ENCODE data around the gene DOHH.
"Not testable (repeated sequence)": the region's sequence is repeated elsewhere in the genome, so short reads cannot be mapped to it uniquely, and the experiment has no call there.

DOHH gene

DNA sequence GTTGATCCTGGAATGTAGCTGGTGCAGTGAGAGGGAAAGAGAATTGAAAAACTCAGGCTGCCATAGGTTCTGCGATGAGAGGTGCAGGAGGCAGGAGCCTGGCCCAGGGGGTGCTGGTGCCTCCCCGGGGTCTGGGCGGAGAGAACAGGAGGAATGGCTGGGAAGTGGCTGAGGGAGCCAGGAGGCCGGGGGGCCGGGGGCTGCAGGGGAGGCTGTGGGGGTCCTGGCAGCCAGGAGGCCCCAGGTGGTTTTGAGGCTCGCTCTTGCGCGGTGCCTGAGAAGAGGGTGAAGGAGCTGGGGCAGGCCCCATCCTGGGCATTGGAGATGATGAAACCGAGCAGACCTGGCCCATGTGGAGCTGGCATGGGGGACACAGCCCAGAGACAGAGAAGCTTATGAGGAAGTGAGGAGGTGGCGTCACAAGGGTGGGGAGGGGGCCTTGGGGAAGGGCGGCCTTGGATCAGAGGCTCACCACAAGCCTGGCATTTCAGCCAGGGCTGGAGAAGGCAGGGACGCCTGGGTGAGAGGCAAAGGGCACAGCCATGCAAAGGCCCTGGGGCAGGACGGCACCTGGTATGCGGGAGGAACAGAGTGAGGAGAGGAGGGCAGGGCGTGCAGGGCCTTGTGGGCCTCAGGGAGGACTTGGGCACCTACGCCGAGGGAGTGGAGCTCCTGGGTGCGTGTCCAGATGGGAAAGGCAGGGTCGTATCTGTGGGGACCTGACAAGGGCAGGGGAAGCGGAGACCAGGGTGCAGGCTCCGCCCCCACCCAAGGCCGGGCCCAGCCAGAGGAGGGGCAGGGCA, 37.2 kb upstream of the DOHH start:
- Mint-ChIP-seq H3K4me3 (peak overlapping the region in 1 of 2 donors; percentile 21), H3K4me1 (peaks cover 7% of the 10 kb centered on the region), H3K9me3 (no peaks in the 10 kb centered on the region), H3K27ac (peak overlapping the region in 1 of 2 donors; percentile 77), H3K27me3 (no peaks in the 10 kb centered on the region)
- ATAC-seq: peak; percentile 20
- DNase-seq: no peak

DNA sequence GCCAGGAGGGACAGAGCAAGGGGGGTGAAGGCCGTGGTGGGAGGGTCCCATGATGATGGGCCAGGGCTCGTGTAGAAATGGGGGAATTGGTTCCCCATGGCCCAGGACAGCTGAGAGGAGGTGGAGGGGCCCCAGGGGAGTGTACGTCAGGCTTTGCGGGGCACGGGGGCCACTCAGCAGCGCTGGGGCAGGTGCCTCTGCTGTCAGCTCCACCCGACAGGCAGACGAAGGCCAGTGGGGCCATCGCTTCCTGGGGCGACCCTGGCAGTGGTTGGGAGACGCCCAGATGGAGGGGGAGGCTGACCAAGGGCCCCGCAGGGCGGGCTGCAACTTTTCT, 36.6 kb upstream of the DOHH start:
- no peak for DNase-seq
- no peaks in the 10 kb centered on the region for H3K9me3 Mint-ChIP-seq
- H3K4me1 Mint-ChIP-seq: peaks cover 7% of the 10 kb centered on the region
- no peaks in the 10 kb centered on the region for H3K27me3 Mint-ChIP-seq
- peak overlapping the region in 1 of 2 donors; percentile 21 for H3K4me3 Mint-ChIP-seq
- ATAC-seq: no peak
- no peak overlapping the region for H3K27ac Mint-ChIP-seq

DNA sequence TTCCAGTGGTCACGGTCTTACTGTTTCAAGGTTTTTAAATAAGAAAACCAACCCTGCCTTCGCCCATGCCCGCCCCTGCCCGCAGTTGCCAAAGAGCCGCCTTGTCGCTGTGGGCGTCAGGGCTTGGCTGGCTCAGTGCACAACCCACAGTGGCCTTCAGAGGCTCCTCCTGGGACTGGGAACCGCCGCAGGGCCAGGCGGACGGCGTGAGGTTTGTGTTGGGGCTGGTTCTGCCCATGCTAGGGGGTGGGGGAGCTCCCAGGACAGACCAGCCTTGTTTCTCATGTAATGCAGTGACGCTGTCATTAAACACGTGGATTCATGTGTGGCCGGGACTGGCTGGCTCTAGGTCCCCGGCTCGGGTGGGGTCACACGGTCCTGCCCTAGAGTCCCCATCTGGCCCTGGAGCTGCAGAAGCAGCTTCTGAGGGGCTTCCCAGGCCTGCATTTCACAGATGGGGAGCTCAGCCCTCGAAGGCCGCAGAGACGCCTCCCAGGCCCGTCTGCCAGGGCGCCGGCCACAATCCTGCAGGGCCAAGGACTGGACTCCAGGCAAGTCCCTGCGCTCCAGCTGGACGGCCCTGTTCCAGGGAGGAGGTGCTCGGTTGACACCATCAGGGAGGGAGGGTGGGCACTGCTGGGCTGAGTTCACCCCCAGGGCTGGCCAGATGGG, 36.1 kb upstream of the DOHH start:
- H3K27ac Mint-ChIP-seq: peak overlapping the region in 1 of 2 donors; percentile 48
- ATAC-seq (no peak), DNase-seq (no peak)
- H3K4me1 Mint-ChIP-seq: peaks cover 7% of the 10 kb centered on the region
- no peak overlapping the region for H3K4me3 Mint-ChIP-seq
- H3K27me3 Mint-ChIP-seq: no peaks in the 10 kb centered on the region
- H3K9me3 Mint-ChIP-seq: no peaks in the 10 kb centered on the region

DNA sequence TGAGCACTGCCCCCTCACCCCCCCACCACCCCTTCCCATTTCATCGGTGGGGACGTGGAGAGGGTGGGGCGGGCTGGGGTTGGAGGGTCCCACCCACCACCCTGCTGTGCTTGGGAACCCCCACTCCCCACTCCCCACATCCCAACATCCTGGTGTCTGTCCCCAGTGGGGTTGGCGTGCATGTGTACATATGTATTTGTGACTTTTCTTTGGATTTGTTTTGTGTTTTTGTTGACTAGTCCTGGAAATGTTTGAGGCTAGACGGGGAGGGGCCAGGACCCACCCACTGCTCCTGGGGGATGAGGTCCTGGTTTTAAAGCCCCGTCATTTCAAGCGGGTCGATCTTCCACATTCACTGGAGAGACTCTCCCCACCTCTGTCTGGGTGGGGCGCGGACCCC, 35.5 kb upstream of the DOHH start:
- ATAC-seq: no peak
- H3K9me3 Mint-ChIP-seq: no peaks in the 10 kb centered on the region
- no peaks in the 10 kb centered on the region for H3K27me3 Mint-ChIP-seq
- no peak overlapping the region for H3K4me3 Mint-ChIP-seq
- H3K27ac Mint-ChIP-seq: peak overlapping the region in 1 of 2 donors; percentile 50
- no peak for DNase-seq
- H3K4me1 Mint-ChIP-seq: peaks cover 7% of the 10 kb centered on the region

DNA sequence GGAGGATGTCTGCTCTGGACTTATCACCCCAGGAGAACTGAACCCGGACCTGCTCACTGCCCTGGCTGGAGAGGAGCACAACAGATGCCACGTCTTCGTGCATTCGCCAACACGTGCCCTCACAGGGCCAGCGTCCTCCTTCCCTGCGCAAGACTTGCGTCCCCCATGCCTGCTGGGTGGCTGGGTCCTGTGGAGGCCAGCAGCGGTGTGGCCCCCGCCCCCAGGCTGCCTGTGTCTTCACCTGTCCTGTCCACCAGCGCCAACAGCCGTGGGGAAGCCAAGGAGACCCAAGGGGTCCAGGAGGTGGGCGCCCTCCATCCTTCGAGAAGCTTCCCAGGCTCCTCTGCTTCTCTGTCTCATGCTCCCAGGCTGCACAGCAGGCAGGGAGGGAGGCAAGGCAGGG, 35.1 kb upstream of the DOHH start:
- H3K4me3 Mint-ChIP-seq: no peak overlapping the region
- no peak for DNase-seq
- H3K27ac Mint-ChIP-seq: no peak overlapping the region
- no peaks in the 10 kb centered on the region for H3K27me3 Mint-ChIP-seq
- H3K9me3 Mint-ChIP-seq: no peaks in the 10 kb centered on the region
- peaks cover 7% of the 10 kb centered on the region for H3K4me1 Mint-ChIP-seq
- no peak for ATAC-seq

DNA sequence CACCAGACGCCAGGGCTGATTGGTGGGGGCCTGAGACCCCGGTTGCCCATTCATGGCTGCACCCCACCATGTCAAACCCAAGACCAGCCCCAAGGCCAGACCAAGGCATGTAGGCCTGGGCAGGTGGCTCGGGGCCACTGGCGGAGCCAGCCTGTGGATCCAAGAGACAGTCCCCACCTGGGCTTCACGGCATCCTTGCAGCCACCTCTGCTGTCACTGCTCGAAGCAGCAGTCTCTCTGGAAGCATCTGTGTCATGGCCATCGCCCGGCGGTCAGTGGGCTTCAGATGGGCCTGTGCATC, 34.7 kb upstream of the DOHH start:
- no peaks in the 10 kb centered on the region for H3K27me3 Mint-ChIP-seq
- DNase-seq: no peak
- no peak for ATAC-seq
- no peak overlapping the region for H3K4me3 Mint-ChIP-seq
- H3K4me1 Mint-ChIP-seq: peaks cover 7% of the 10 kb centered on the region
- no peak overlapping the region for H3K27ac Mint-ChIP-seq
- H3K9me3 Mint-ChIP-seq: no peaks in the 10 kb centered on the region

DNA sequence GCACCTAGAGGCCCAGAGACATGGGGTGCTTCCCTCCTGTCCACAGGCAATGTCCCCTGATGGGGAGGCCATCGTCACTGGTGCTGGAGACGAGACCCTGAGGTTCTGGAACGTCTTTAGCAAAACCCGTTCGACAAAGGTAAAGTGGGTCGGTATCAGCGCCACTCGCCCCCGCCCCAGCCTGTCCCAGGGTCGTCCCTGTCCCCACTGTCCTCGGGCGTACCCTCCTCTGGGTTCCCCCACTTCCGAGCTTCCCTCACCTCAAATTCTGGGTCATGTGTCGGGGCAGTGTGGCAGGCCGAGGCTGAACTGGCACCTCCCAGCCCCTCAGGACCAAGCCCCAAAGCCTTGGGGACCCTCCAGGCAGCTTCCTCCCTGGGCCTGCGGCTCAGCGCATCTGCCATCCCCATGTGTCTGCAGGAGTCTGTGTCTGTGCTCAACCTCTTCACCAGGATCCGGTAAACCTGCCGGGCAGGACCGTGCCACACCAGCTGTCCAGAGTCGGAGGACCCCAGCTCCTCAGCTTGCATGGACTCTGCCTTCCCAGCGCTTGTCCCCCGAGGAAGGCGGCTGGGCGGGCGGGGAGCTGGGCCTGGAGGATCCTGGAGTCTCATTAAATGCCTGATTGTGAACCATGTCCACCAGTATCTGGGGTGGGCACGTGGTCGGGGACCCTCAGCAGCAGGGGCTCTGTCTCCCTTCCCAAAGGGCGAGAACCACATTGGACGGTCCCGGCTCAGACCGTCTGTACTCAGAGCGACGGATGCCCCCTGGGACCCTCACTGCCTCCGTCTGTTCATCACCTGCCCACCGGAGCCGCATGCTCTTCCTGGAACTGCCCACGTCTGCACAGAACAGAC, 34.1 kb upstream of the DOHH start:
- Mint-ChIP-seq H3K27ac (no peak overlapping the region), H3K27me3 (no peaks in the 10 kb centered on the region), H3K4me3 (no peak overlapping the region), H3K9me3 (no peaks in the 10 kb centered on the region), H3K4me1 (peaks cover 7% of the 10 kb centered on the region)
- DNase-seq (no peak), ATAC-seq (no peak)

DNA sequence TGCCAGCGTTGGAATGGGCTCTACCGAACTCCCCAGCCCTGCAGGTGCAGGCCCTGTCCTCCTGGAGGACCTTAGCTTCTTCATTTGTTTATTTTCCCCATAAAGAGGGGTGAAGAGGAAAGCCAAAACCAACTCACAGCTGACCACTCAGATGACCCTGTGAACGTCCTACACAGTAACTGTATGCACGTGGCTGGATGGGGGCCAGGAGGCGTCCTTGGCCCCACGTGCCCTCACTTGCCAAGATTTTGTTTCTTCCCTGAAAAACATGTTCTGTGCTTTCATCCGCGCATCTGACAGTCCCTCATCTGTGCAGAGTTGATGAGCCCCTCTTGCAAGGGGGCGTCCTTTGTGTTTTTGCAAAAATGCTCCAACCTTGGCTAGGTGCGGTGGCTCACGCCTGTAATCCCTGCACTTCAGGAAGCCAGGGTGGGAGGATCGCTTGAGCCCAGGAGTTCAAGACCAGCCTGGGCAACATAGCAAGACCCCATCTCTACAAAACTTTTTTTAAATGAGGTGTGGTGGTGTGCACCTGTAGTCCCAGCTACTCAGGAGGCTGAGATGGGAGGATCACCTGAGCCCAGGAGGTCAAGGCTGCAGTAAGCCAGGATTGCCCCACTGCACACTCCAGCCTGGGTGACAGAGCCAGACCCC, 33.2 kb upstream of the DOHH start:
- no peaks in the 10 kb centered on the region for H3K9me3 Mint-ChIP-seq
- ATAC-seq (no peak), DNase-seq (no peak)
- no peak overlapping the region for H3K4me3 Mint-ChIP-seq
- no peak overlapping the region for H3K27ac Mint-ChIP-seq
- H3K4me1 Mint-ChIP-seq: peaks cover 7% of the 10 kb centered on the region
- no peaks in the 10 kb centered on the region for H3K27me3 Mint-ChIP-seq

DNA sequence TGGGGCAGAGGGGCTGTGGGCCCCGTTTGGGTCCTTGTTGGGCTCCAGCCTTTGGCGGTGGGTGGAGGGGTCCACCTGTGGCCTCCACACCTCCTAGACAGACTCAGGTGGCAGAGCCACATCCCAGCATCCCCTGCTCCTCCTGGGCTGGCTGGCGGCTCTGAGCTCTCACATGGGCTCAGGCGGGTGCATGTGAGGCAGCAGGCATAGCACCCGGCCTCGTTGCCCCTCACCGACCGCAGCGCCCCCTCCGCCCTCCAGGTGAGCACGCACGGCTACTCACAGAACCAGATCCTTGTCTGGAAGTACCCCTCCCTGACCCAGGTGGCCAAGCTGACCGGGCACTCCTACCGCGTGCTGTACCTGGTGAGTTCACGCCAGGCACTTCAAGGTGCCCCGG, 32.6 kb upstream of the DOHH start:
- peaks cover 7% of the 10 kb centered on the region for H3K4me1 Mint-ChIP-seq

DNA sequence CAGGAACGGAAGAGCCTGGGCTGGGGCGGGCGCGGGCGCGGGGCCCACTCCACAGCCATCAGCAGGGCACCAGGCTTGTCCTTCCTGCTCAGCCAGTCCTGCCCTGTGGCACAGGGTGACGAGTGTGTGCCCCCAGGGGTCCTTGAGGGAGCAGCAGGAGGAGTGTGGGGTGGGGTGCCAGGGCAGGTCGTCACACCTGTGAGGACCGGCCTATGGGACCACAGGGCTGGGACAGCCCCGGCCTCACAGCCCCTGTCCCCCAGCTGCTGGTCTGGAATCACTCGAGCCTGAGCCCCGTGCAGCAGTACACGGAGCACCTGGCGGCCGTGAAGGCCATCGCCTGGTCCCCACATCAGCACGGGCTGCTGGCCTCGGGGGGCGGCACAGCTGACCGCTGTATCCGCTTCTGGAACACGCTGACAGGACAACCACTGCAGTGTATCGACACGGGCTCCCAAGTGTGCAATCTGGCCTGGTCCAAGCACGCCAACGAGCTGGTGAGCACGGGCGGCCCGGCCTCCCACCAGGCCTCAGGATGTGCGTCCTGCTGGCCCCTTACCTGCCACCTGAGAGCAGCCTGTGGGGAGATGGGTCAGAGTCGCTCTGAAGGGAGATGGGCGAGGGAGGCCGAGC, 31.8 kb upstream of the DOHH start:
- Mint-ChIP-seq H3K27me3 (no peaks in the 10 kb centered on the region), H3K4me1 (peaks cover 2% of the 10 kb centered on the region), H3K4me3 (no peak overlapping the region), H3K27ac (no peak overlapping the region), H3K9me3 (no peaks in the 10 kb centered on the region)
- DNase-seq: no peak
- ATAC-seq: no peak

More for the DNA sequence above, 32.6 kb upstream of the DOHH start:
- ATAC-seq (no peak), DNase-seq (no peak)
- H3K9me3 Mint-ChIP-seq: no peaks in the 10 kb centered on the region
- H3K27ac Mint-ChIP-seq: no peak overlapping the region
- no peaks in the 10 kb centered on the region for H3K27me3 Mint-ChIP-seq
- no peak overlapping the region for H3K4me3 Mint-ChIP-seq

DNA sequence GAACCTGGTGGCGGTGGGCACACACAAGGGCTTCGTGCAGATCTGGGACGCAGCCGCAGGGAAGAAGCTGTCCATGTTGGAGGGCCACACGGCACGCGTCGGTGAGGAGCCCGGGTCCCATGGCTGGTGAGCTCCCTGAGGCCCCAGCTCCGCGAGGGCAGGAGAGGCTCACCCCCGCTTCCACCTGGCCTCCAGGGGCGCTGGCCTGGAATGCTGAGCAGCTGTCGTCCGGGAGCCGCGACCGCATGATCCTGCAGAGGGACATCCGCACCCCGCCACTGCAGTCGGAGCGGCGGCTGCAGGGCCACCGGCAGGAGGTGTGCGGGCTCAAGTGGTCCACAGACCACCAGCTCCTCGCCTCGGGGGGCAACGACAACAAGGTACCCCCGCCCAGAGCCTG, 31.2 kb upstream of the DOHH start:
- H3K4me3 Mint-ChIP-seq: no peak overlapping the region
- no peaks in the 10 kb centered on the region for H3K9me3 Mint-ChIP-seq
- H3K27me3 Mint-ChIP-seq: no peaks in the 10 kb centered on the region
- H3K27ac Mint-ChIP-seq: no peak overlapping the region
- DNase-seq: no peak
- no peak for ATAC-seq
- no peaks in the 10 kb centered on the region for H3K4me1 Mint-ChIP-seq

DNA sequence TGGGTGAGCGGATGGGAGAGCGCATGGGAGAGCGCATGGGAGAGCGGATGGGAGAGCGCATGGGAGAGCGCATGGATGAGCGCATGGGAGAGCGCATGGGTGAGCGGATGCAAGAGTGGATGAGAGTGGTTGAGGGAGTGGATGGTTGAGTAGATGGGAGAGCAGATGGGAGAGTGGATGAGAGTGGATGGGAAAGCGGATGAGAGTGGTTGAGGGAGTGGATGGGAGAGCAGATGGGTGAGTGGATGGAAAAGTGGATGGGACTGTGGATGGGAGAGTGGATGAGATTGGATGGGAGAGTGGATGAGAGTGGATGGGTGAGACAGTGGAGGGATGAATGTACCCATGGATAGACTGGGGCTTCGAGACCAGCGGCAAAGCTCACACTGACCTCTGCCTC, 29.9 kb upstream of the DOHH start:
- DNase-seq (no peak), ATAC-seq (no peak)
- no peaks in the 10 kb centered on the region for H3K4me1 Mint-ChIP-seq

DNA sequence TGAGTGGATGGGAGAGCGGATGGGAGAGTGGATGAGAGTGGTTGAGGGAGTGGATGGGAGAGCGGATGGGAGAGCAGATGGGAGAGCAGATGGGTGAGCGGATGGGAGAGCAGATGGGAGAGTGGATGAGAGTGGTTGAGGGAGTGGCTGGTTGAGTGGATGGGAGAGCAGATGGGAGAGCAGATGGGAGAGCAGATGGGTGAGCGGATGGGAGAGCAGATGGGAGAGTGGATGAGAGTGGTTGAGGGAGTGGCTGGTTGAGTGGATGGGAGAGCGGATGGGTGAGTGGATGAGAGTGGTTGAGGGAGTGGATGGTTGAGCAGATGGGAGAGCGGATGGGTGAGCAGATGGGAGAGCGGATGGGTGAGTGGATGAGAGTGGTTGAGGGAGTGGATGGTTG, 28.8 kb upstream of the DOHH start:
- H3K27ac Mint-ChIP-seq, DNase-seq, ATAC-seq, H3K27me3 Mint-ChIP-seq, H3K4me1 Mint-ChIP-seq, H3K9me3 Mint-ChIP-seq, H3K4me3 Mint-ChIP-seq: not testable (repeated sequence)

More for the DNA sequence above, 29.9 kb upstream of the DOHH start:
- Mint-ChIP-seq H3K9me3 (no peaks in the 10 kb centered on the region), H3K27me3 (no peaks in the 10 kb centered on the region), H3K27ac (no peak overlapping the region), H3K4me3 (no peak overlapping the region)

DNA sequence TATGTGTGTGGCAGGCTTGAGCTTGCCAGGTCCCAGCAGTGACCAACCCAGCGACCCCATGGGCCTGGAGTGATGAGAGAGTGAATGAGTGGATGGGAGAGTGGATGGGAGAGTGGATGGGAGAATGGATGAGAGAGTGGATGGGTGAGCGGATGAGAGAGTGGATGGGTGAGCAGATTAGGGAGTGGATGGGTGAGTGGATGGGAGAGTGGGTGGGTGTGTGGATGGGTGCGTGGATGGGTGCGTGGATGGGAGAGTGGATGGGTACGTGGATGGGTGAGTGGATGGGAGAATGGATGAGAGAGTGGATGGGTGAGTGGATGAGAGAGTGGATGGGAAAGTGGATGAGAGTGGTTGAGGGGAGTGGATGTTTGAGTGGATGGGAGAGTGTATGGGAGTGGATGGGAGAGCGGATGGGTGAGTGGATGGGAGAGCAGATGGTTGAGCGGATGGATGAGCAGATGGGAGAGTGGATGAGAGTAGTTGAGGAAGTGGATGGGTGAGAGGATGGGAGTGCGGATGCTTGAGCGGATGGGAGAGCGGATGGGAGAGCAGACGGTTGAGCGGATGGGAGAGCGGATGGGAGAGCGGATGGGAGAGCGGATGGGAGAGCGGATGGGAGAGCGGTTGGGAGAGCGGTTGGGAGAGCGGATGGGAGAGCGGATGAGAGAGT, 28.2 kb upstream of the DOHH start:
- no peaks in the 10 kb centered on the region for H3K27me3 Mint-ChIP-seq
- DNase-seq (no peak), ATAC-seq (no peak)
- no peak overlapping the region for H3K27ac Mint-ChIP-seq
- H3K4me3 Mint-ChIP-seq: no peak overlapping the region
- no peaks in the 10 kb centered on the region for H3K4me1 Mint-ChIP-seq
- no peaks in the 10 kb centered on the region for H3K9me3 Mint-ChIP-seq

DNA sequence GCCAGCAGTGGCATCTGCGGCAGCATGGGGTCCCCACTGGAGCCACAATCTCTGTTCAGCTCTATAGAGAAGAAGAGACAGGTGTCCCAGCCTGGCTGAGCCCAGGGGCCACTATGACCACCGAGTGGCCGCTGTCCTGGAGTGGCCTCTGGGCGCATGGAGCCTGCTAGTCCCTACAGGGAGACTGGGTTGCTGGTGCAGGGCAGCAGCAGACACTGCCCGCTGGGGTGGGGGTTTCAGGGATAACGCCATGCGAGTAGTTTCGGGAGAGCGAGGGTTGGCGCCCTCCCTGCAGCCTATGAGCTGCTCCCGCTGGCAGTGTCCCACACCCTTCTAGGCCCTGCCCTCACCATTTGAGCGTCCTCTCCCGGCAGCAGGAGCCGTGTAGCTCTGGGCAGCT, 27.6 kb upstream of the DOHH start:
- Mint-ChIP-seq H3K9me3 (no peaks in the 10 kb centered on the region), H3K27me3 (no peaks in the 10 kb centered on the region), H3K27ac (no peak overlapping the region), H3K4me1 (no peaks in the 10 kb centered on the region), H3K4me3 (no peak overlapping the region)
- no peak for DNase-seq
- ATAC-seq: no peak
